Lung microvascular endothelial cell (primary cell): ENCODE results near the gene ELOA. TPM values are rescaled to one million over a fixed set of nuclear protein-coding genes. Genes with fewer than 3 reads are reported as not detected.
"Not testable (repeated sequence)": the region's sequence is repeated elsewhere in the genome, so short reads cannot be mapped to it uniquely, and the experiment has no call there.

Source experiments
- DNase-seq, 2 donors: peaks; one replicate each; pipeline versions ENCODE4 v3.0.0 to v3.0.0-alpha.2; 2010; ENCODE audit warnings: low read depth in 2 of 2
- total RNA-seq: library from RNA; depleted of rRNA; stranded (reverse); fragments of >200 nt; gene quantifications from 2 replicates; pipeline ENCODE4 v1.2.1, GENCODE V29; 2014

Gene ELOA
- total RNA-seq, 1 donor from 2014 or later: 22.2 TPM

DNA sequence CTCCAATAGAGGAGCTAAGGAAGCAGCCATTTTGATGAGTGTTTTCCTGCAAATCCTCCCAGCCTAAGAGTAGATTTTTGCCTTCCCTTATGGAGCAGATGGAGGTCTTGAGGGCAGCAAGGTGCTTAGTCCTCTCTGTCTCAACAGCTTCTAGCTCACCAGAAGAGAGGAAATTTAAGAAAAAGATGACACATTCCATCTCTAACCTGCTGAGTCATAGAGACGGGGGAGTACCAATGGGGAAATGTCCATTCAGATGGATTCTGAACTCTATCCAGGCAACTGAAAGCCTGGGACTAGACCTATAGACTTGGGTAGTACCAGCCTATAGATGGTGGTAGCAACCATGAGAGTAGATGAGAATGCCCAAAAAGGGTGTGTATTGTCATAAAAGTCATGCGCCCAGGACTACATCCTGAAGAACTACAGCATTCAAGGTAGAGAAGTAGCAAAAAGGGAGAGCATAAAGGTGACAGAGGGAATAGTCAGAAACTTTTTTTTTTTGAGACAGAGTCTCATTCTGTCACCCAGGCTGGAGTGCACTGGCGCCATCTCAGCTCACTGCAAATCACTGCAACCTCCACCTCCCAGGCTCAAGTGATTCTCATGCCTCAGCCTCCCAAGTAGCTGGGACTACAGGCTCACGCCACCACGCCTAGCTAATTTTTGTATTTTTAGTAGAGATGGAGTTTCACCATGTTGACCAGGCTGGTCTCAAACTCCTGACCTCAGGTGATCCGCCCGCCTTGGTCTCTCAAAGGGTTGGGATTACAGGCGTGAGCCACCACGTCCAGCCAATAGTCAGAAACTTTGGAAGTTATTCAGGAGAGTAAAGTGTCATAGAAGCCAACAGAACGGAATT lies 10.7 kb upstream of the ELOA start:
- DNase-seq: peak in 1 of 2 donors; percentile 23

DNA sequence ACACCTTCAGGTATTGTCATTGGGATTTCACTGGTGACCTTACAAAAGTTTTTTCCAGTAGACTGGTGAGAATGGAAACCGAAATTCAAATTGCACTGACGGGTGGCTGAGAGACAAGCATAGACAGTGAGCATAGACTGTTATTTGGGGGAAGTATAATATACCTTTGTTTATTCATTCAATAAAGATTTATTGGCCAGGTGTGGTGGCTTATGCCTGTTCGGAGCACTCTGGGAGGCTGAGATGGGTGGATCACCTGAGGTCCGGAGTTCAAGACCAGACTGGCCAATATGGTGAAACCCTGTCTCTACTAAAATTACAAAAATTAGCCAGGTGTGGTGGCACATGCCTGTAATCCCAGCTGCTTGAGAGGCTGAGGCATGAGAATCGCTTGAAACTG lies 10.0 kb upstream of the ELOA start:
- DNase-seq: not testable (repeated sequence)

DNA sequence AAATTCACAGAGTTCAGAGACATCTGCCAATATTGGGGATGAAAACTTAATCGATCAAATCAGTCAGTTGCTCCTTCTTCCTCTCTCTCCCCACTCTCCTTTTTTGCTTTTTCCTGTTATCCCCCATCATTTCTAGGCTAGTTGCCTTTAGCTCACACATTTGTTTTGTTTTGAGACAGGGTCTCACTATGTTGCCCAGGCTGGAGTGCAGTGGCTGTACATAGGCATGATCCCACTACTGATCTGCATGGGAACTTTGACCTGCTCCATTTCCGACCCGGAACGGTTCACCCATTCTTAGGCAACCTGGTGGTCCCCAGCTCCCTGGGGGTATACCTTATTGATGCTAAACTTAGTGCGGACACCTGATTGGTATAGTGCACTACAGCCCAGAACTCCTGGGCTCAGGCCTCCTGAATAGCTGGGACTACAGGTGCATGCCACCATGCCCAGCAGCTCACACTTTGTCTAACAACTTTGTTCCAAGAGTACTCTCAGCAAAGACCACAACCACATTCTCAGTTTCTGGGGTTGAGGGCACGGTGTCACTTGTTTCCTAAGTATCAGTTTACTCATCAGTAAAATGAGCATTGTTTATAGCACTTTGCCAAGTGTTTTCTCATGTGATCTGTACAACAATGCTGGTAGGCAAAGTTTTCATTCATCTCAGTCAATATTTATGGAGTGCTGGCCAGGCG lies 6.7 kb upstream of the ELOA start:
- no peak for DNase-seq

DNA sequence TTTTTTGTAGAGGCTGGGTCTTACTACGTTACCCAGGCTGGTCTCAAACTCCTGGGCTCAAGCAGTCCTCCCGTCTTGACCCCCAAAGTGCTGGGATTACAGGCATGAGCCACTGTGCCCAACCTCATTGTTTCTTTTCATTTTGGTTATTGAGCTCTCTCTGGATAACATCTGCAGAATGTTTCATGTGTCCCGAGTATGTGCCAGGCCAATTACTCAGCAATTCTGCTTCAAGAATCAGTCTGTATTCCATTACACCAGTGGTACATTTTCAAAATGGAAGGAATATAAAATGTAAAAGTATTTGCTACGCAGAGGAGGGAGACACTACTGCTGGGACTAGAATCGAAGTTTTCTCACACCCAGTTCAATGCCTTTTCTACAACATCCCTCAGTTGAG lies 1.7 kb upstream of the ELOA start:
- DNase-seq: no peak

DNA sequence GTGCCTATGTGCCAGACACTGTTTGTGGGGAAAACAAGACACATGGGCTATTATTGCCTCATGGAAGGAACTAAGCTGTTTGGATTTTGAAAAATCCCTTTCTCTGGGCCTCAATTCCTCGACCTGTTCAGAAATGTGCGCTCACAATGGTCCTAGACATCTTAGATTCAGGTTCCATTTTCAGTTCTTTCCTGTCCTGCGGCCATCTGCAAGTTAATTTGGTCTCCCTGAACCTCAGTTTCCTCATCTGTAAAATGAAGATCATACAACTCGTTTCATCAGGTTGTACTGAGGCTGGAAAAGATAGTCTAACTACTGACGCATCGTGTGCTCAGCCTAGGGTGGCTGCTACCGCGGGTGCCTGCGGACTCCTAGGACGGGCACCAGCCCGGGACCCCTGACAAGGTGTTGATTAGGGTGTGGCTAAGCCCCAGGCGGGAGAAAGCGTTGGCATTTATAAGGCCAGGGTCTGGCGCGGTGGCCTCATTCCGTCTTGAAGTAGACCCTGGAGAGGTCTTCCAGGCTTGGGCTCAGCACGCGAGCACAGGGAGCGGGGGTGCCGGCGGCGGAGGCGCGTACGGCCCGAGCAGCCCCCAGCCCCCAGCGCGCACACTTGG lies 493 bp upstream of the ELOA start:
- peak; percentile 24 to 32 for DNase-seq

DNA sequence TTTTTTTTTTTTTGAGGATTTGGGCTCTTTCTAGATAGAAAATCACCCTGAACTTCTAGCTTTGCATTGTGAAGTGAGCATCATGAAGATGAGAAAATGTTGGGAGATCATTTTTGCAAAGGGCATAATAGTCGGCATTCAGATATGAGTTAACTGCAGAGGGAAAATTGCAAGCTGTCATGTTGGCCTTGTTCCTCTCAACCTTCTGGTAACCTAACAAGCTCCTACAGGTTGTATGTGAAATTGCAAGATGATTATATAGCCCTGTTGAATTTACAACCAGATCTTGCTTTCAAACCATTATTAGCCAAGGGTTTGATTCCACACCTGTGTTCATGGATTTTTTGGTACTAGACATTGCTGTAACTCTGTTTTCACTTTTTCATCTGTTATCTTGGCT lies 2.2 kb downstream of the ELOA start:
- peak; percentile 41 to 47 for DNase-seq

DNA sequence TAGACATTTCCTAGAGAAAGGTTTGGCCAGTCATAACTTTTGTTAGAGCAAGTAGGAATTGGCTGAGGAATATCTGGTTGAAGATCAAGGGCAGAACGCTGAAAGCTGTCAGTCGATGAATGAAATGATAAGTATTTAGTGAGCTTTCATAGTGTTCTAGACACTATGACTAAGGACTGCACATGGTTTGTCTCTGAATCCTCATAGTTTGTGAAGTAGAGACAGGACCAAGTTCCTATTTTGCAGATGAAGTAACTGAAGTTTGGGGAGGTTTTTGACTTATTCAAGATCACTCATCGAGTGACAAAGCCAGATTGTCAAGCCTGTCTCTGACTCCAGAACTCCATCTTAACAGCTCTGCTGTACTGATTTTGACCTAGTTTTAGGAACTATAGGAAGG lies 4.7 kb downstream of the ELOA start:
- peak in 1 of 2 donors; percentile 5 for DNase-seq

DNA sequence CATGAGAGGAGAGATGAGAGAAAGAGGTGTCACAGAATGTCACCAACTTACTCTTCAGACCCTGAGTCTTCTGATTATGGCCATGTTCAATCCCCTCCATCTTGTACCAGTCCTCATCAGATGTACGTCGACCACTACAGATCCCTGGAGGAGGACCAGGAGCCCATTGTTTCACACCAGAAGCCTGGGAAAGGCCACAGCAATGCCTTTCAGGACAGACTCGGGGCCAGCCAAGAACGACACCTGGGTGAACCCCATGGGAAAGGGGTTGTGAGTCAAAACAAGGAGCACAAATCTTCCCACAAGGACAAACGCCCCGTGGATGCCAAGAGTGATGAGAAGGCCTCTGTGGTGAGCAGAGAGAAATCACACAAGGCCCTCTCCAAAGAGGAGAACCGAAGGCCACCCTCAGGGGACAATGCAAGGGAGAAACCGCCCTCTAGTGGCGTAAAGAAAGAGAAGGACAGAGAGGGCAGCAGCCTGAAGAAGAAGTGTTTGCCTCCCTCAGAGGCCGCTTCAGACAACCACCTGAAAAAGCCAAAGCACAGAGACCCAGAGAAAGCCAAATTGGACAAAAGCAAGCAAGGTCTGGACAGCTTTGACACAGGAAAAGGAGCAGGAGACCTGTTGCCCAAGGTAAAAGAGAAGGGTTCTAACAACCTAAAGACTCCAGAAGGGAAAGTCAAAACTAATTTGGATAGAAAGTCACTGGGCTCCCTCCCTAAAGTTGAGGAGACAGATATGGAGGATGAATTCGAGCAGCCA lies 8.0 kb downstream of the ELOA start:
- peak; percentile 60 for DNase-seq

DNA sequence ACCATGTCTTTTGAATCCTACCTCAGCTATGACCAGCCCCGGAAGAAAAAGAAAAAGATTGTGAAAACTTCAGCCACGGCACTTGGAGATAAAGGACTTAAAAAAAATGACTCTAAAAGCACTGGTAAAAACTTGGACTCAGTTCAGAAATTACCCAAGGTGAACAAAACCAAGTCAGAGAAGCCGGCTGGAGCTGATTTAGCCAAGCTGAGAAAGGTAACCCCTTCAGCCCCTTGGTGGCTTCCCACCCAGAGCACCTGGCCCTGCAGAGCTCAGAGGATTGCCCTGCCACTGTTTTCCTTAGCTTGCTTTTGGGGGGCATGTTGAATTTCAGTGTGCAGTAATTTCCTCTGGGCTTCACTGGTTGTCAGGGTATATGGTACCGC lies 8.5 kb downstream of the ELOA start:
- no peak for DNase-seq

DNA sequence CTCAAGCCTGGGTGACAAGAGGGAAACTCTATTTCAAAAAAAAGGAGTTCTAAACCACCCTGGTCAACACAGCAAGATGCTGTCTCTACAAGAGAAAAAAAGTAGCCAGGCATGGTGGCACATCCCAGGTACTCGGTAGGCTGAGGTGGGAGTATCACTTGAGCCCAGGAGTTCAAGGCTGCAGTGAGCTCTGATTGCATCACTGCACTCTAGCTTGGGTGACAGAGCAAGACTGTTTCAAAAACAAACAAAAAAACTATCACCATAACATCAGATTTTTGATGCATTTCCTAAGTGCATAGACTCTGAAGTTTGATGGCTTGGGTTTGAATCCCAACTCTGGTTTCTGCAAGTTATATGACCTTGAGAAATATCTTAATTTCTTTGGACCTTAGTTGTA lies 9.6 kb downstream of the ELOA start:
- no peak for DNase-seq

DNA sequence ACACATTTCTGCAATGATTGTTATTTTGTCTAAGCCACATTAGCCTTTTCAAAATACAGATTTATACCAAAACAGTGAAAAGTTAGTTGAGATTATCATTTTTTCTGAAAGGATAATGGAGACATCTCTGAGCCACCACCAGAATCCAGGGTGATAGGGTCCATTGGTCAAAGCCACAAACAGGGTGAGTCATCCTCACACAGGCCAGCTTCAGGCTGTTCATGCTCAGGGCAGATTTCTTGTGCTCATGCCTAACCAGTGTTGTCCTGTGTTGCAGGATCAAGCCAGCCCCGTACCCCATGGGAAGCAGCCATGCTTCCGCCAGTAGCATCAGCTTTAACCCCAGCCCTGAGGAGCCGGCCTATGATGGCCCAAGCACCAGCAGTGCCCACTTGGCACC lies 13.4 kb downstream of the ELOA start:
- DNase-seq: peak in 1 of 2 donors; percentile 9

DNA sequence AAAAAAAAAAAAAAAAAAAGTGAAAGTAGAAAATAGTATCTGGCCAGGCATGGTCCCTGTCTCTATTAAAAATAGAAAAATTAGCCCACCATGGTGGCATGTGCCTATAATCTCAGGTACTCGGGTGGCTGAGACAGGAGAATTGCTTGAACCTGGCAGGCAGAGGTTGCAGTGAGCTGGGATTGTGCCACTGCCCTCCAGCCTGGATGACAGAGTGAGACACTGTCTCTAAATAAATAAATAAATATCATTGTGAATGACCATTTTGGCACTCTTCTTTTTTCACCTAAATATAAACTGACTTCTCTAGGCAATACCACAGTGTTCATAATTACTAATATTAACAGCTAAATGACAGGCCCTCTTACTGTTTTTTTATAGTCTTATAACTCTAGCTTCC lies 14.5 kb downstream of the ELOA start:
- no peak for DNase-seq

DNA sequence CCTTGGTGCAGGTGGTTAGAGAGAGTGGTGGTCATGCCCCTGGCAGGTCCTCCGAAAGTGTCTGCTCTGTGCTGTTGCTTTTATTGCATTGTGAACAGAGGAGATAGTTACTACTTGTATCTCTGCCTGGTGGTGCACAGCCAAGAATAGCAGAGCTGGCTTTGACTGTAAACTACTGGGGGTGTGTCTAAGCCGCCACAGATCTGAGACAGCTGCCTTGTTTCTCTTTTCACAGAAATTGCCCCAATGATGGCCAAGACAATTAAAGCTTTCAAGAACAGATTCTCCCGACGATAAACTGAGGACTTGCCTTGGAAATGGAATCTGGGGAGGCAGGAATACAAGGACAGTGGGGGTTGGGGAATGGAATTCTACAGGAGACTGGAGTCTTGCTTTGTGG lies 16.0 kb downstream of the ELOA start:
- DNase-seq: no peak

DNA sequence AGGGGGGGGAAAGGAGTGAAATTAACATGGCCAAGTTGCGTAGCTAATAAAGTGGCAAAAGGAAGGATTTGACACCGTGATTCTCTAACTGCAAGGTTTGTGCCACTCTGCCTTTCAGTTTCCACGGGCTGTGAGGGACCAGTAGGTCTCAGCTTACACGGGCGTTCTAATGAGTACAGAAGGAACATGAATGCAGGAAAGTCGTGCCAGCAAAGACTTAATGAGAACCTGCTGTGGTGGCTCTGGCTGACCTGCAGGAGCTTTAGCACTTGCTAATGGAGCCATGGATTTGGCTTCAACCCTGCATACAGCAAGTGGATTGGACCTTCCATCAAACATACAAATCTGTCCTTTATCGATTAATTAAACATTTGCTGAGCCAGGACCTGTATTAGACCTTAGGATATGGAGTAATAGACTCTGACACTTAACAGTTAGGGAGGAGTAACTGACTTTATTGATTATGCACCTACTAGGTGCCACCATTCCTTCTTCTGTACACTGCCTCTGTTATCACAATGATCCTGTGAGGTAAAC lies 19.8 kb downstream of the ELOA start:
- no peak for DNase-seq

DNA sequence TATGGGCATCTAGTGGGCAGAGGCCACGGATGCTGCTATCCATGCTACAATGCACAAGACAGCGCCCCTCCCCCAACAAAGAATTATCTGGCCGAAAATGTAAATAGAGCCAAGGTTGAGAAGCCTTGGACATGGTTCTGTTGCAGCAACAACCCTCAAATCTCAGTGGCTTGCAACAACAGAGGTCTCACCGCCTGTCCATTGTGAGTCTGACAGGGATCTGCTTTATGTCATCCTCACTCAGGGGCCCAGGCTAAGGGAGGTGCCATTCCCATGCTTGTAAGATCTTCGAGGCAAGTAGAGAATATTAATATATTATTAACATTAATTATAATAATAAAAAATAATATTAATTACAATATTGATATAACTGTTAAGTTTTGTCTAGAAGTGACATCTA lies 25.5 kb downstream of the ELOA start:
- DNase-seq: no peak

DNA sequence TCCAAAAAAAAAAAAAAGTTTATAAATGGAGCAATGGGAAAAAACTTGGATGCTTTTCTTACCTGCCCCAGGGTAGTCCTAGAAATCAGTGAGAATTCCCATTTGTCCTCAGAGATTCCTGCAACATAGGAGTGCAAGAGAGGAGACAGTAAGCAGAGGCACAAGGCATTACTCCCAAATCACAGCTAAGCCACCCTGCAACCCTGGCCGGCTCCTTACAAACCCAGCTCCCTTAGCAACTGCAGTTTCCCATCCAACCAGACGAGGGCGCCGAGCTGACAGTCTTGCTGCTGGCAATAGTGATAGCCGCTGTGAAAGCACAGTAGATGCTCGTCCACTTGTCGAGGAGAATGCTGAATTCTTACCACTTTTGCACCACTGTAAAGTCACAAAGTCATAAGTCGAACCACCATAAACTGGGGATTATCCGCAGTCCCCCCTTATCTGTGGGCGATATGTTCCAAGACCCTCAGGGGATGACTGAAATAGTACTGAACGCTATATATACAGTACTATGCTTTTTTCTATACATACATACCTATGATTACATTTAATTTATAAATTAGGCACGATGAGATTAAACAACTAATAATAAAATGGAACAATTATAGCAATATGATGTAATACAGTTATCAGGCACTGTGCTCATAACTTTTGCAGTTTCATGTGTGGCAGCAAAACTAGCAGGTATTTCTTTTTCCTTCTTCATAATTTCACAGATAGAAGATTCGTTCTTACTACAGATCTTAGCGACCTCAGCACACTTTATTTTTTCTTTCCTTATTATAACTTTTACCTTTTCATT lies 29.0 kb downstream of the ELOA start:
- peak; percentile 84 to 87 for DNase-seq

DNA sequence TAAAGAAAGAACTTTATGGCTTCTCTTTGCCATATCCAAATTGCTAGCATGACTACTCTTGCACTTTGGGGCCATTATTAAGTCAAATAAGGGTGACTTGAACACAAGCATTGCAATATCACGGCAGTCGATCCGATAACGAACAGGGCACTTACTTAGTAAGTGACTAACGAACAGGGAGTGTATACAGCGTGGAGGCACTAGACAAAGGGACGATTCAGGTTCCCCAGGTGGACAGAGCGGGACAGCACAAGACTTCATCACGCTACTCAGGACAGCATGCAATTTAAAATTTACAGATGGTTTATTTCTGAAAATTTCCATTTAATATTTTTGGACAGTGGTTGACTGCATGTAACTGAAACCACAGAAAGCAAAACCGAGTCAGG lies 29.6 kb downstream of the ELOA start:
- no peak for DNase-seq

DNA sequence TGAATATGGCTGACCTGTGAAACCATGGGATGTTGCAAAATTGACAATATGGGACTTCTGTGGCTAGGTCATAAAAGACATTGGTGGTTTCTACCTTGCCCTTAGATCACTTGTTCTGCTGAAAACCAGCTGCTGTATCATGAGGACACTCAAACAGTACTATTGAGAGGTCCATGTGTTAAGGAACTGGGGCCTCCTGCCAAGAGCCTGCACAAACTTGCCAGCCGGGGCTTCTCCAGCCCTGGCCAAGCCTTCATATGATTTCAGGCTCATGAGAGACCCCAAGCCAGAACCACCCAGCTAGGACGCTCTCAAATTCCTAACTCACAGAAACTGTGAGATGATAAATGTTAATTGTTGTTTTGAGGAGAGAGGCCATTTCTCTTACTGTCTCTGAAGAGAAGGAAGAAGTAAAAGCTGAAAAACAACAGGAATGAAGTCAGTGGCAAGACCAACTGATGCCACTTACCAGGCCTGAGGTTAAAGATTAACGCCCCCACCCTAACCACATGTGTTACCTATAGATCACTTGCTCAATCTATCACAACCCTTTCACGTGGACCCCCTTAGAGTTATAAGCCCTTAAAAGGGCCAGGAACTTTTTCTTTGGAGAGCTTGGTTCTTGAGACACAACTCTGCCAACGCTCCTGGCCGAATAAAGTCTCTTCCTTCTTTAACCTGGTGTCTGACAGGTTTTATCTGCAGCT lies 31.1 kb downstream of the ELOA start:
- DNase-seq: no peak

DNA sequence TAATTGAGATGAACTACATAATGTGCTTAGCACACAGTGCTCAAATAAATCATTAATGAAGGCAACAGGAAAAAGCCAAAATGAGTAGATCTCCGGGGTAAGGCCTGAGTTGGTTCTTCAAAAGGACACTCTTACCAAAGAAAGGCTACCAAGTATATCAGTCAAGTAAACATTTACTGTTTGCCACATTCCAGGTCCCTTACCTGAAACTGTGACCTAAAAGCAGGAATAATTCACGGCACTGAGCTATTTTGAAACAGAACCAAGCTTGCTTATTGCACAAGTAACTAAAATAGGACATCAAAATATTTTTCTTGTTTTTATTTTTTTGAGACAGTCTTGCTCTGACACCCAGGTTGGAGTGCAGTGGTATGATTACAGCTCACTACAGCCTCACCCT lies 32.9 kb downstream of the ELOA start:
- no peak for DNase-seq
